K562 (cell line): ENCODE results near the gene TPRG1L. TPM values are rescaled to one million over a fixed set of nuclear protein-coding genes. Genes with fewer than 3 reads are reported as not detected.

Experiments used
- ATAC-seq: fragments of 200-7000 bp; cut with Tn5 transposase; 3 replicates; pipeline ENCODE4 v1.9.1; 2020; ENCODE audit warnings: moderate library complexity
- BruUV-seq: library from RNA; stranded (reverse); fragments of 400-500 nt; replicated peaks from 2 replicates; lab custom pipeline; 2021; lab: Mats Ljungman, UMichigan
- CTCF ChIA-PET: fragments of 300-600 bp; formaldehyde crosslinking; extraction: SDS; loops from one replicate; lab custom pipeline; 2021; ENCODE audit warnings: low intra/inter-chr PET ratio; lab: Yijun Ruan, JAX
- POLR2A ChIA-PET: fragments of 300-600, 350-650 bp; sonication (Branson Sonifier 250); formaldehyde crosslinking; extraction: SDS; loops from one replicate; lab custom pipeline; 2021; ENCODE audit warnings: antibody characterized with exemption, inconsistent platforms; lab: Yijun Ruan, JAX
- DNase-seq, 4 experiments: peaks; one replicate each; pipeline versions ENCODE4 v3.0.0 to v3.0.0-alpha.2; 2011 to 2018; ENCODE audit warnings: low spot score in 3 of 4, mixed read lengths in 3 of 4; ENCODE audit errors: extremely low read depth in 1 of 4
- FAIRE-seq: peaks from 2 replicates; lab custom pipeline; 2011; peaks lifted over from hg19 to GRCh38; lab: Jason Lieb, UNC
- H2AFZ ChIP-seq: 2 replicates; pipeline ENCODE4 v1.6.0; 2011; ENCODE audit warnings: low read depth, low read length, control low read depth, inconsistent platforms
- H3K27ac ChIP-seq: fragments of 200-600 bp; 3 replicates; pipeline ENCODE4 v1.8.0; 2011; ENCODE audit warnings: low read depth, mild to moderate bottlenecking, control low read depth, inconsistent platforms, low read length, moderate library complexity, mixed read lengths; ENCODE audit errors: extremely low read depth
- H3K27me3 ChIP-seq, 2 experiments: fragments of 300-600 bp in 1 of 2; 2 replicates in 1 of 2; 3 replicates in 1 of 2; pipeline versions ENCODE4 v1.6.0 to v1.8.0; 2011; ENCODE audit warnings: inconsistent platforms in 2 of 2, low read length in 2 of 2, mild to moderate bottlenecking in 1 of 2, mixed read lengths in 1 of 2, moderate library complexity in 1 of 2; ENCODE audit not compliant: control insufficient read depth in 2 of 2, insufficient read depth in 2 of 2
- H3K36me3 ChIP-seq: fragments of 300-600 bp; 3 replicates; pipeline ENCODE4 v1.8.0; 2011; ENCODE audit warnings: mild to moderate bottlenecking, low read length, inconsistent platforms; ENCODE audit not compliant: control insufficient read depth, insufficient read depth
- H3K4me1 ChIP-seq, 2 experiments: fragments of 200-600 bp in 1 of 2; replicated peaks in 1 of 2; 2 replicates in 1 of 2; 3 replicates in 1 of 2; pipeline versions ENCODE4 v1.5.1 to v1.8.0; 2011; ENCODE audit warnings: inconsistent platforms in 2 of 2, low read length in 2 of 2, mild to moderate bottlenecking in 1 of 2, mixed read lengths in 1 of 2, moderate library complexity in 1 of 2; ENCODE audit not compliant: control insufficient read depth in 2 of 2, insufficient read depth in 2 of 2
- H3K4me2 ChIP-seq: 2 replicates; pipeline ENCODE4 v1.6.1; 2011; ENCODE audit warnings: low read length, control low read depth, inconsistent platforms, mixed read lengths; ENCODE audit not compliant: insufficient read depth
- H3K4me3 ChIP-seq: fragments of 200-600 bp; sonication (generic), shearing (Covaris generic); 2 replicates; pipeline ENCODE4 v1.5.1; 2016; ENCODE audit warnings: control low read depth, inconsistent platforms
- H3K79me2 ChIP-seq: fragments of 200-600 bp; 3 replicates; pipeline ENCODE4 v1.8.0; 2011; ENCODE audit warnings: low read length, inconsistent platforms; ENCODE audit not compliant: control insufficient read depth, insufficient read depth
- H3K9ac ChIP-seq, 2 experiments: 2 replicates each; pipeline versions ENCODE4 v1.6.0 to v1.6.1; 2011; ENCODE audit warnings: low read depth in 2 of 2, low read length in 2 of 2, control low read depth in 1 of 2, inconsistent platforms in 1 of 2, mild to moderate bottlenecking in 1 of 2, mixed read lengths in 1 of 2; ENCODE audit not compliant: insufficient read depth in 1 of 2
- H3K9me1 ChIP-seq: one replicate; pipeline ENCODE4 v1.6.0; 2011; ENCODE audit warnings: inconsistent platforms, mild to moderate bottlenecking, low read length, moderate library complexity; ENCODE audit not compliant: control insufficient read depth, insufficient read depth
- H3K9me3 ChIP-seq: replicated peaks from 2 replicates; pipeline ENCODE4 v1.5.1; 2011; ENCODE audit warnings: low read depth, low read length, inconsistent platforms; ENCODE audit not compliant: control insufficient read depth, insufficient read depth
- H4K20me1 ChIP-seq: replicated peaks from 2 replicates; pipeline ENCODE4 v1.6.1; 2011; ENCODE audit warnings: low read length, inconsistent platforms, mixed read lengths; ENCODE audit not compliant: control insufficient read depth, insufficient read depth
- BMI1 ChIP-seq: fragments of 150-350 bp; IDR thresholded peaks from 2 replicates; pipeline ENCODE4 v1.6.1; 2014; ENCODE audit warnings: low read length
- CBFB ChIP-seq: sonication (generic); formaldehyde crosslinking; IDR thresholded peaks from 2 replicates; pipeline ENCODE4 v1.4.0; 2020; ENCODE audit warnings: mild to moderate bottlenecking, missing genetic modification reagents
- LCOR ChIP-seq: sonication (generic); formaldehyde crosslinking; IDR thresholded peaks from 2 replicates; pipeline ENCODE4 v1.8.0; 2022; ENCODE audit warnings: mild to moderate bottlenecking, missing genetic modification reagents
- YBX1 ChIP-seq: fragments of 450-650 bp; IDR thresholded peaks from 2 replicates; pipeline ENCODE4 v1.7.1; 2016; ENCODE audit warnings: mild to moderate bottlenecking
- ZNF764 ChIP-seq: fragments of 250-450 bp; sonication (Bioruptor Pico); IDR thresholded peaks from 2 replicates; pipeline ENCODE4 v1.4.0; 2020; ENCODE audit warnings: low read depth, mild to moderate bottlenecking, moderate library complexity
- WGBS: fragments of 100-300 bp; shearing (Covaris generic); methylation state at CpG from one replicate; pipeline ENCODE4 v1.1.6; 2016; ENCODE audit warnings: low coverage, mixed read lengths; ENCODE audit not compliant: insufficient coverage; ENCODE audit errors: missing lambda C conversion rate; 5-methylcytosine and 5-hydroxymethylcytosine counted together
- in situ Hi-C: fragments of 300-500 bp; cut with MboI; formaldehyde crosslinking; loops from 4 replicates; pipeline ENCODE4 v1.15.0; 2018; ENCODE audit warnings: inconsistent platforms, mixed read lengths
- intact Hi-C: fragments of 100-400 bp; cut with micrococcal nuclease; formaldehyde crosslinking; loops from 2 replicates; pipeline ENCODE4 v1.14.2; 2022
- polyA plus RNA-seq, 8 experiments: library from polyadenylated mRNA; depleted of rRNA in 4 of 8; stranded (reverse) in 5 of 8; unstranded in 3 of 8; fragments of >200 nt; fragmentation: Nextera tagmentation in 2 of 8; fragmentation: Illumina TruSeq in 1 of 8; extraction: Ambion mirVana in 2 of 8; extraction: Trizol in 1 of 8; gene quantifications; 2 replicates each; pipeline versions ENCODE4 v1.2.1 to v1.2.3, GENCODE V29; 2011 to 2014; ENCODE audit warnings: inconsistent platforms in 1 of 8, missing spikeins in 1 of 8
- total RNA-seq, 7 experiments: library from RNA; depleted of rRNA in 6 of 7; stranded (reverse); fragments of >200 nt in 6 of 7; fragmentation: Illumina TruSeq in 2 of 7; extraction: Trizol in 2 of 7; gene quantifications; 2 replicates each; pipeline versions ENCODE4 v1.2.1 to v1.2.3, GENCODE V29; 2011 to 2021; ENCODE audit warnings: low replicate concordance in 1 of 7

TPRG1L gene
- total and polyA plus RNA-seq, 9 of the 15 experiments (the other 6 are each of a cell fraction or from before 2014, with no cell fraction given), result 1.6 to 11.0 (median 6.2) TPM

DNA sequence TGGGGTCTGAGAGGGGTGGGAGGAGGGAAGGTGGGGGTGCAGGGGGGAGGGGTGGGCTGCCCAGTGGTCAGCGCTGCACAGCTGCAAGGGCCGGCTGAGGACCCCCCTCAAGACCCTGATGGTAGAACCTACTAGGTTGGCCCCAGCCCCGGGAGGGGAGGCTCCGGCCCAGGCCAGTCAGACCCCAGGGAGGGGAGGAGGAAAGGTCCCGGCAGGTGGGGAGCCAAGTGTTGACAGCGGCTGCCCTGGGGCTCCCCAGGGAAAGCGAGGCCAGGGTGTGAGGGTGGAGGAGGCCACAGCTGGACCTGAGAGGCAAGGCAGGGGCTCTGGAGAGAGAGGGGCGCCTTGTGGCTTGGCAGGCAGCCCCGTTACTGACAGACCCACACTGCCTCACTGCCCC is 44.6 kb upstream of the TPRG1L start:
- in situ Hi-C loops (no loop called here), intact Hi-C loops (no loop called here)
- Histone ChIP-seq H3K4me3 (no peak overlapping the region), H3K9ac (no peak overlapping the region)
- FAIRE-seq, result no peak
- TF ChIP-seq CBFB (CRISPR knock-in tag) (no peak), BMI1 (no peak), ZNF764 (CRISPR knock-in tag) (no peak), LCOR (CRISPR knock-in tag) (no peak), YBX1 (no peak)
- TF ChIP-seq, all 486 proteins: peak for 0
- Histone ChIP-seq H3K4me2 (no peak overlapping the region), H4K20me1 (0 out of 2 replicates have a peak, but pooled peaks cover 7% of the 10 kb centered on the region), H3K4me1 (peaks cover 0 to 8% of the 10 kb centered on the region in 2 experiments; a peak in 3 of 5 replicates), H3K36me3 (no peaks in the 10 kb centered on the region), H3K27me3 (peaks cover 9 to 32% of the 10 kb centered on the region in 2 experiments; a peak in 4 of 5 replicates), H3K9me1 (no peaks in the 10 kb centered on the region), H3K79me2 (no peaks in the 10 kb centered on the region), H3K27ac (no peak overlapping the region), H2AFZ (no peak overlapping the region), H3K9me3 (no peaks in the 10 kb centered on the region; the same call in 1 of the 2 replicates)
- ChIA-PET CTCF (no interaction called here), POLR2A (no interaction called here)
- WGBS, result 14% methylated on average over 5 of the region's 9 CpGs
- DNase-seq, result no peak
- no TSS peak for BruUV-seq
- ATAC-seq, result no peak
